Measurements from ENCODE around the gene FBF1.

DNA sequence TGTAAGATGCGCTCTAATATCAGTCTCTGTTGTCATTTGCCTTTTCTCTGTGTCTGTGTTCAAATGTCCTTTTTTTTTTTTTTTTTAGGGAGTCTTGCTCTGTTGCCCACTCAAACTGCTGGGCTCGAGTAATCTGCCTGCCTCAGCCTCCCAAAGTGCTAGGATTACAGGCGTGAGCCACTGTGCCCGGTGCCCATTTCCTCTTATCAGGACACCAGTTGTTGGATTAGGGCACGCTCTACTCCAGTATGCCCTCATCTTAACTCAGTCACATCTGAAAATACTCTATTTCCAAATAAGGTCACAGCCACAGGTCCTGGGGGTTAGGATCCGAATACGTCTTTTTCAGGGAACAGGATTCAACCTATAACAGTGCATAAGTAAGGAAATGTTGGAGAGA lies 60.6 kb downstream of the FBF1 start:
- TF ChIP-seq, protein P1, sequence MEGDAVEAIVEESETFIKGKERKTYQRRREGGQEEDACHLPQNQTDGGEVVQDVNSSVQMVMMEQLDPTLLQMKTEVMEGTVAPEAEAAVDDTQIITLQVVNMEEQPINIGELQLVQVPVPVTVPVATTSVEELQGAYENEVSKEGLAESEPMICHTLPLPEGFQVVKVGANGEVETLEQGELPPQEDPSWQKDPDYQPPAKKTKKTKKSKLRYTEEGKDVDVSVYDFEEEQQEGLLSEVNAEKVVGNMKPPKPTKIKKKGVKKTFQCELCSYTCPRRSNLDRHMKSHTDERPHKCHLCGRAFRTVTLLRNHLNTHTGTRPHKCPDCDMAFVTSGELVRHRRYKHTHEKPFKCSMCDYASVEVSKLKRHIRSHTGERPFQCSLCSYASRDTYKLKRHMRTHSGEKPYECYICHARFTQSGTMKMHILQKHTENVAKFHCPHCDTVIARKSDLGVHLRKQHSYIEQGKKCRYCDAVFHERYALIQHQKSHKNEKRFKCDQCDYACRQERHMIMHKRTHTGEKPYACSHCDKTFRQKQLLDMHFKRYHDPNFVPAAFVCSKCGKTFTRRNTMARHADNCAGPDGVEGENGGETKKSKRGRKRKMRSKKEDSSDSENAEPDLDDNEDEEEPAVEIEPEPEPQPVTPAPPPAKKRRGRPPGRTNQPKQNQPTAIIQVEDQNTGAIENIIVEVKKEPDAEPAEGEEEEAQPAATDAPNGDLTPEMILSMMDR (IDR thresholded peaks at IDR 0.05): no peak
- no peak for TF ChIP-seq POLR2A (IDR thresholded peaks at IDR 0.05)

Data from right lobe of liver (tissue), 4 donors.